K562 (cell line): ENCODE data around the gene SYT1. TPM values are rescaled to one million over a fixed set of nuclear protein-coding genes. Genes with fewer than 3 reads are reported as not detected.

Source experiments
- ATAC-seq: fragments of 200-7000 bp; cut with Tn5 transposase; 3 replicates; pipeline ENCODE4 v1.9.1; 2020; ENCODE audit warnings: moderate library complexity
- BruUV-seq: library from RNA; stranded (reverse); fragments of 400-500 nt; replicated peaks from 2 replicates; lab custom pipeline; 2021; lab: Mats Ljungman, UMichigan
- CTCF ChIA-PET: fragments of 300-600 bp; formaldehyde crosslinking; extraction: SDS; loops from one replicate; lab custom pipeline; 2021; ENCODE audit warnings: low intra/inter-chr PET ratio; lab: Yijun Ruan, JAX
- POLR2A ChIA-PET: fragments of 300-600, 350-650 bp; sonication (Branson Sonifier 250); formaldehyde crosslinking; extraction: SDS; loops from one replicate; lab custom pipeline; 2021; ENCODE audit warnings: antibody characterized with exemption, inconsistent platforms; lab: Yijun Ruan, JAX
- DNase-seq, 4 experiments: peaks; one replicate each; pipeline versions ENCODE4 v3.0.0 to v3.0.0-alpha.2; 2011 to 2018; ENCODE audit warnings: low spot score in 3 of 4, mixed read lengths in 3 of 4; ENCODE audit errors: extremely low read depth in 1 of 4
- FAIRE-seq: peaks from 2 replicates; lab custom pipeline; 2011; peaks lifted over from hg19 to GRCh38; lab: Jason Lieb, UNC
- H2AFZ ChIP-seq: 2 replicates; pipeline ENCODE4 v1.6.0; 2011; ENCODE audit warnings: low read depth, low read length, control low read depth, inconsistent platforms
- H3K27ac ChIP-seq: fragments of 200-600 bp; 3 replicates; pipeline ENCODE4 v1.8.0; 2011; ENCODE audit warnings: low read depth, mild to moderate bottlenecking, control low read depth, inconsistent platforms, low read length, moderate library complexity, mixed read lengths; ENCODE audit errors: extremely low read depth
- H3K27me3 ChIP-seq, 2 experiments: fragments of 300-600 bp in 1 of 2; 2 replicates in 1 of 2; 3 replicates in 1 of 2; pipeline versions ENCODE4 v1.6.0 to v1.8.0; 2011; ENCODE audit warnings: inconsistent platforms in 2 of 2, low read length in 2 of 2, mild to moderate bottlenecking in 1 of 2, mixed read lengths in 1 of 2, moderate library complexity in 1 of 2; ENCODE audit not compliant: control insufficient read depth in 2 of 2, insufficient read depth in 2 of 2
- H3K36me3 ChIP-seq: fragments of 300-600 bp; 3 replicates; pipeline ENCODE4 v1.8.0; 2011; ENCODE audit warnings: mild to moderate bottlenecking, low read length, inconsistent platforms; ENCODE audit not compliant: control insufficient read depth, insufficient read depth
- H3K4me1 ChIP-seq, 2 experiments: fragments of 200-600 bp in 1 of 2; replicated peaks in 1 of 2; 2 replicates in 1 of 2; 3 replicates in 1 of 2; pipeline versions ENCODE4 v1.5.1 to v1.8.0; 2011; ENCODE audit warnings: inconsistent platforms in 2 of 2, low read length in 2 of 2, mild to moderate bottlenecking in 1 of 2, mixed read lengths in 1 of 2, moderate library complexity in 1 of 2; ENCODE audit not compliant: control insufficient read depth in 2 of 2, insufficient read depth in 2 of 2
- H3K4me2 ChIP-seq: 2 replicates; pipeline ENCODE4 v1.6.1; 2011; ENCODE audit warnings: low read length, control low read depth, inconsistent platforms, mixed read lengths; ENCODE audit not compliant: insufficient read depth
- H3K4me3 ChIP-seq: fragments of 200-600 bp; sonication (generic), shearing (Covaris generic); 2 replicates; pipeline ENCODE4 v1.5.1; 2016; ENCODE audit warnings: control low read depth, inconsistent platforms
- H3K79me2 ChIP-seq: fragments of 200-600 bp; 3 replicates; pipeline ENCODE4 v1.8.0; 2011; ENCODE audit warnings: low read length, inconsistent platforms; ENCODE audit not compliant: control insufficient read depth, insufficient read depth
- H3K9ac ChIP-seq, 2 experiments: 2 replicates each; pipeline versions ENCODE4 v1.6.0 to v1.6.1; 2011; ENCODE audit warnings: low read depth in 2 of 2, low read length in 2 of 2, control low read depth in 1 of 2, inconsistent platforms in 1 of 2, mild to moderate bottlenecking in 1 of 2, mixed read lengths in 1 of 2; ENCODE audit not compliant: insufficient read depth in 1 of 2
- H3K9me1 ChIP-seq: one replicate; pipeline ENCODE4 v1.6.0; 2011; ENCODE audit warnings: inconsistent platforms, mild to moderate bottlenecking, low read length, moderate library complexity; ENCODE audit not compliant: control insufficient read depth, insufficient read depth
- H3K9me3 ChIP-seq: replicated peaks from 2 replicates; pipeline ENCODE4 v1.5.1; 2011; ENCODE audit warnings: low read depth, low read length, inconsistent platforms; ENCODE audit not compliant: control insufficient read depth, insufficient read depth
- H4K20me1 ChIP-seq: replicated peaks from 2 replicates; pipeline ENCODE4 v1.6.1; 2011; ENCODE audit warnings: low read length, inconsistent platforms, mixed read lengths; ENCODE audit not compliant: control insufficient read depth, insufficient read depth
- ARID1B ChIP-seq: fragments of 450-650 bp; IDR thresholded peaks from 2 replicates; pipeline ENCODE4 v1.6.1; 2016; ENCODE audit warnings: antibody characterized with exemption, mild to moderate bottlenecking, inconsistent platforms
- BRCA1 ChIP-seq, 2 experiments: fragments of 450-650 bp in 1 of 2; sonication (generic) in 1 of 2; formaldehyde crosslinking in 1 of 2; IDR thresholded peaks; 2 replicates each; pipeline versions ENCODE4 v1.5.0 to v1.6.1; 2017 to 2020; ENCODE audit warnings: mild to moderate bottlenecking in 1 of 2, missing genetic modification reagents in 1 of 2
- FOXP1 ChIP-seq: sonication (generic); formaldehyde crosslinking; IDR thresholded peaks from 2 replicates; pipeline ENCODE4 v1.8.0; 2022; ENCODE audit warnings: mild to moderate bottlenecking, missing genetic modification reagents
- FUS ChIP-seq: fragments of 200-400 bp; formaldehyde crosslinking; optimal IDR thresholded peaks from 2 replicates; pipeline ENCODE3; 2017; ENCODE audit warnings: low read depth, low read length
- NR1H2 ChIP-seq: sonication (generic); formaldehyde crosslinking; IDR thresholded peaks from 2 replicates; pipeline ENCODE4 v1.4.0; 2020; ENCODE audit warnings: mild to moderate bottlenecking, missing genetic modification reagents
- NR2F6 ChIP-seq: fragments of 450-650 bp; formaldehyde crosslinking; IDR thresholded peaks from 2 replicates; pipeline ENCODE4 v1.4.0; 2020; ENCODE audit warnings: mild to moderate bottlenecking
- PHB ChIP-seq: fragments of 250-450 bp; sonication (Bioruptor Pico); IDR thresholded peaks from 2 replicates; pipeline ENCODE4 v1.5.0; 2021
- POLR2B ChIP-seq: fragments of 450-650 bp; IDR thresholded peaks from 2 replicates; pipeline ENCODE4 v1.6.1; 2018; ENCODE audit warnings: low read depth; ENCODE audit not compliant: partially characterized antibody
- TCF7L2 ChIP-seq: fragments of 150-350 bp; IDR thresholded peaks from 2 replicates; pipeline ENCODE4 v1.6.1; 2016; ENCODE audit warnings: low read depth, mild to moderate bottlenecking, low read length, moderate library complexity
- ZNF41 ChIP-seq: fragments of 250-450 bp; sonication (Bioruptor Pico); conservative IDR thresholded peaks from 2 replicates; pipeline ENCODE4 v1.4.0; 2020; ENCODE audit warnings: mild to moderate bottlenecking
- ZNF699 ChIP-seq: fragments of 250-450 bp; sonication (Bioruptor Pico); IDR thresholded peaks from 2 replicates; pipeline ENCODE4 v1.8.0; 2021; ENCODE audit warnings: mild to moderate bottlenecking, moderate library complexity; ENCODE audit not compliant: insufficient replicate concordance
- ZNF79 ChIP-seq: fragments of 250-450 bp; sonication (Bioruptor Pico); IDR thresholded peaks from 2 replicates; pipeline ENCODE4 v1.4.0; 2020; ENCODE audit warnings: low read depth, mild to moderate bottlenecking, moderate library complexity
- WGBS: fragments of 100-300 bp; shearing (Covaris generic); methylation state at CpG from one replicate; pipeline ENCODE4 v1.1.6; 2016; ENCODE audit warnings: low coverage, mixed read lengths; ENCODE audit not compliant: insufficient coverage; ENCODE audit errors: missing lambda C conversion rate; 5-methylcytosine and 5-hydroxymethylcytosine counted together
- in situ Hi-C: fragments of 300-500 bp; cut with MboI; formaldehyde crosslinking; loops from 4 replicates; pipeline ENCODE4 v1.15.0; 2018; ENCODE audit warnings: inconsistent platforms, mixed read lengths
- intact Hi-C: fragments of 100-400 bp; cut with micrococcal nuclease; formaldehyde crosslinking; loops from 2 replicates; pipeline ENCODE4 v1.14.2; 2022
- polyA plus RNA-seq, 8 experiments: library from polyadenylated mRNA; depleted of rRNA in 4 of 8; stranded (reverse) in 5 of 8; unstranded in 3 of 8; fragments of >200 nt; fragmentation: Nextera tagmentation in 2 of 8; fragmentation: Illumina TruSeq in 1 of 8; extraction: Ambion mirVana in 2 of 8; extraction: Trizol in 1 of 8; gene quantifications; 2 replicates each; pipeline versions ENCODE4 v1.2.1 to v1.2.3, GENCODE V29; 2011 to 2014; ENCODE audit warnings: inconsistent platforms in 1 of 8, missing spikeins in 1 of 8
- total RNA-seq, 7 experiments: library from RNA; depleted of rRNA in 6 of 7; stranded (reverse); fragments of >200 nt in 6 of 7; fragmentation: Illumina TruSeq in 2 of 7; extraction: Trizol in 2 of 7; gene quantifications; 2 replicates each; pipeline versions ENCODE4 v1.2.1 to v1.2.3, GENCODE V29; 2011 to 2021; ENCODE audit warnings: low replicate concordance in 1 of 7
- TF ChIP-seq, protein P1 (sequence below): sonication (generic); formaldehyde crosslinking; IDR thresholded peaks from 2 replicates; pipeline ENCODE4 v1.8.0; 2022; ENCODE audit warnings: missing genetic modification reagents, mild to moderate bottlenecking, moderate library complexity, borderline replicate concordance
- TF ChIP-seq, protein P2 (sequence below): sonication (generic); formaldehyde crosslinking; IDR thresholded peaks from 2 replicates; pipeline ENCODE4 v1.8.0; 2022; ENCODE audit warnings: mild to moderate bottlenecking, missing genetic modification reagents

SYT1 gene
- total and polyA plus RNA-seq, 9 of the 15 experiments (the other 6 are each of a cell fraction or from before 2014, with no cell fraction given) = 0.03 to 0.13 (median 0.07) TPM; not detected in 4

DNA sequence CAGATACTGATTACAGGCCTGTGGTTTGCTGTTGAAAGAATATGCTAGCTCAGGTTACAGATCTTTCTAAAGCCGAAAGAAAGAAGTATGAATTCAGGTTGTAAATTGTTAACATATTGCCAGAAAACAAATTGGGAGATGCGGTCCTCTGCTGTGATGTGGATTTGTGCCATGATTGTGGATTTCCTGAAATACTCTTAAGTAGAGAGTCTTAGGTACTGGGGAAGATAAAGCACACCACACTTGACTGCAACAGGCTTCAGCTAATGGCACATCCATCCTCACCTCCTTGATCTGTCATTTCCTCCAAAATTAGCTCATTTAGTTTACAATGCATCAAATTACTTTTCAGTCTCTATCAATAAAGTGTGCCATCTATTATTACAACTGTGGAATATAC lies 279.2 kb downstream of the SYT1 start:
- no peak overlapping the region for H3K4me3 ChIP-seq
- no peaks in the 10 kb centered on the region for H3K9me3 ChIP-seq
- ChIA-PET CTCF (no interaction called here), POLR2A (no interaction called here)
- no peaks in the 10 kb centered on the region for H3K4me1 ChIP-seq
- ATAC-seq (no peak), FAIRE-seq (no peak), DNase-seq (no peak)
- no peaks in the 10 kb centered on the region for H4K20me1 ChIP-seq
- no peaks in the 10 kb centered on the region for H3K9me1 ChIP-seq
- no peak overlapping the region for H2AFZ ChIP-seq
- H3K79me2 ChIP-seq = no peaks in the 10 kb centered on the region
- WGBS = 0% methylated on average over 2 of the region's 2 CpGs
- no peak overlapping the region for H3K4me2 ChIP-seq
- BruUV-seq = no TSS peak
- intact Hi-C loops (no loop called here), in situ Hi-C loops (no loop called here)
- no peak overlapping the region for H3K9ac ChIP-seq
- no peaks in the 10 kb centered on the region for H3K27me3 ChIP-seq
- no peaks in the 10 kb centered on the region for H3K36me3 ChIP-seq
- H3K27ac ChIP-seq = no peak overlapping the region
- TF ChIP-seq NR2F6 (CRISPR knock-in tag) = no peak
- no peak for TF ChIP-seq TCF7L2
- no peak for TF ChIP-seq ZNF41 (CRISPR knock-in tag)
- no peak for TF ChIP-seq ZNF699 (CRISPR knock-in tag)
- no peak for TF ChIP-seq FUS
- no peak for TF ChIP-seq NR1H2 (CRISPR knock-in tag)
- no peak for TF ChIP-seq ARID1B
- TF ChIP-seq, protein P1, sequence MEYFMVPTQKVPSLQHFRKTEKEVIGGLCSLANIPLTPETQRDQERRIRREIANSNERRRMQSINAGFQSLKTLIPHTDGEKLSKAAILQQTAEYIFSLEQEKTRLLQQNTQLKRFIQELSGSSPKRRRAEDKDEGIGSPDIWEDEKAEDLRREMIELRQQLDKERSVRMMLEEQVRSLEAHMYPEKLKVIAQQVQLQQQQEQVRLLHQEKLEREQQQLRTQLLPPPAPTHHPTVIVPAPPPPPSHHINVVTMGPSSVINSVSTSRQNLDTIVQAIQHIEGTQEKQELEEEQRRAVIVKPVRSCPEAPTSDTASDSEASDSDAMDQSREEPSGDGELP (CRISPR knock-in tag) = no peak
- no peak for TF ChIP-seq BRCA1 (IDR thresholded peaks at IDR 0.05)
- no peak for TF ChIP-seq BRCA1 (CRISPR knock-in tag; IDR thresholded peaks at IDR 0.05)
- TF ChIP-seq POLR2B = no peak
- no peak for TF ChIP-seq ZNF79 (CRISPR knock-in tag)
- TF ChIP-seq FOXP1 (CRISPR knock-in tag) = no peak
- TF ChIP-seq, protein P2, sequence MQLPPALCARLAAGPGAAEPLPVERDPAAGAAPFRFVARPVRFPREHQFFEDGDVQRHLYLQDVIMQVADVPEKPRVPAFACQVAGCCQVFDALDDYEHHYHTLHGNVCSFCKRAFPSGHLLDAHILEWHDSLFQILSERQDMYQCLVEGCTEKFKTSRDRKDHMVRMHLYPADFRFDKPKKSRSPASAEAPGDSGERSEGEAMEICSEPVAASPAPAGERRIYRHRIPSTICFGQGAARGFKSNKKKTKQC (CRISPR knock-in tag) = no peak
- no peak for TF ChIP-seq PHB (CRISPR knock-in tag)
